ENCODE data around the gene CDA.

DNA sequence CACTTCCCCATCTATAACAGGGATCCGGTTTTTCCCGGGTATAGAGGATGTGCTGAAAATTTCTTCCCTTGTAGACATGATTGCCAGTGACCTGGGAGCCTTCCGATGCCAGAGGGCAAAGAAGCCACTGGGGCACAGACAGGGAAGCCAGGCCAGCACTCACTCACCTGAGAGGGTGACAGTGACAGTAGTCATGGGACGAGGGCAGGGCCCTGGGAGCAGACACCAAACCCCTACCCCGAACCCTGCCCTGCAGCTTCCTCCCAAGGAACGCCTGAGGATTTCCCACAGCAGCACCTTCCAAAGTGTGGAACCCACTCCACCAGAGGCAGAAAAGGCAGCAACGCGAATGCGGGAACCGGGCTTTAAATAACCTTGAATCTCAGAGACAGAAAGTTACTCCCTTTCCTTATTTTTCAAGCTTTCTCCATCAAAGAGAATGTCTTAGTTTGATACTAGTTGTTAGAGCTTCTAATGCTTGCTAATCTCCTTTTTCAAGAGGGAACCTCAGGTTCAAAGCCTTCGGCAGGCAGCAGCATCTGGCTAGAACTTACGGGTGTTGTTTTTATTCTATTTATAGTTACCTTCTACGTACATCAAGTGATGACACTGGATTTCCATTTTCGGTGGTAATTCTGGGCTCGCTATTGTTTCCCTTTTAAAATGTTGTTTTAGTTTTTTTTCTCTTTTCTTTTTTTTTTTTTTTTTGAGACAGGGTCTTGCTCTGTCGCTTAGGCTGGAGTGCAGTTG, 69.4 kb downstream of the CDA start:
- TF ChIP-seq POLR2A (IDR thresholded peaks at IDR 0.05): no peak
- TF ChIP-seq CTCF (IDR thresholded peaks at IDR 0.05): no peak
